ENCODE measurements around the gene SDHA.
"Not testable (repeated sequence)": the region's sequence is repeated elsewhere in the genome, so short reads cannot be mapped to it uniquely, and the experiment has no call there.

The SDHA gene

DNA sequence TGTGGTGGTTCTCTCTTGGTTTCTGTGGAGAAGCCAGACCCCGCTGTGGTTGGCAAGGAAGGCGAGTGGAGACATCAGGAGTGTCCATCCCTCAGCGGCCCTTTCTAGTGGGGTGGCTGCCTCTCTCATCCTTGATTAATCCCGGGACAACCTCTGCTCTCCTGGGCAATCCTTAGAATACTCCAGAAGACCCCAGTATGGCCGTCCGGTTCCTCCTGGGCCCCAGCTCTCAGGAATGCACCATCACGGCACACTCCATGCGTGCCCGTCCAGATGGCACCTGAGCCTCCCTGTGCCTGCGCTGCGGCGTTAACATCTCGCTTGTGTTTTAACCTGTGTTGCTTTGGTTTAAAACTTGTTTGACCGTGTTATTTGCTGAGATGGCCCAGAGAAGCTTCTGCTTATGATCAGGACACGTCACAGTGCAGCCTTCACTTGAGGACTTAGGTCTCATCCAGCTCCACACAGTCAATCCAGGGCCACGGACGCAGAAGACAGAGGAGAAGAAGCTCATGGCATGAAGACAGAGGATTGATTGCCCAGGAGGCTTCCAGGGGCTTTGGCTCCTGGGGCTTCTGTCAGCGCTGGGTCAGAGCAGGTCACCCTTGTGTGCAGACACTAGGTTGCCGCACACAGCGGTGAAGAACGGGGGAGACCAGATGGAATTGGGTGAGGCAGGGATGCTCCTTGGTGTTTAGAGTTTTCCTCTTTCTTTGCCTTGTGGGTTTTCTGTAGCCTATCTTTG lies 82.7 kb downstream of the SDHA start:
- DNase-seq (ENCODE audit: low read depth), result not testable (repeated sequence)

DNA sequence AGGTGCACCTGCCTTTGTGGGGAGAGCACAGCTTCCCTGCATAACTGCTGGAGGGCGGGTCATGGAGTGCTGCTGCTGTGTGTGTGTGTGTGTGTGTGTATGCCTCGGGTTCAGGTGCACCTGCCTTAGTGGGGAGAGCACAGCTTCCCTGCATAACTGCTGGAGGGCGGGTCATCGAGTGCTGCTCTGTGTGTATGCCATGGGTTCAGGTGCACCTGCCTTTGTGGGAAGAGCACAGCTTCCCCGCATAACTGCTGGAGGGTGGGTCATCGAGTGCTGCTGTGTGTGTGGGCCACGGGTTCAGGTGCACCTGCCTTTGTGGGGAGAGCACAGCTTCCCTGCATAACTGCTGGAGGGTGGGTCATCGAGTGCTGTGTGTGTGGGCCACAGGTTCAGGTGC lies 84.3 kb downstream of the SDHA start:
- DNase-seq (ENCODE audit: low read depth), result not testable (repeated sequence)

DNA sequence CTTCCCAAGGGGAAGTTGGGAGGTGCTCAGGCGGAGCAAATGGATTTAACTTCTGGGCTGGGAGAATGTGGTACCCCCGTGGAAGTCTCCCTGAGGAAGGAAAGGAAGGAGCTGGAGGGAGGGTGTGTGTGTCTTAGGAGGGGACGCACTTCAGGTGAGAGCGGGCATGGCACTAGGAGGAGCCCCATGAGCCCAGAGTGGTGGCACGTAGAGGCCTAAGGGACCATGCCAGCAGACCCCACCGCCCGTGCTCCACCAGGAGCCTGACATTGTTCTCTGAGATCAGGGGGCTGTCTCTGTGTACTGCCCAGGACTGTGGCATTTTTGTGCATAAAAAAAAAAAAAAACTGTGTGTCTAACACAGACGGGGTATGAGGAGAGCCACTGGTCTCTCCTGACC lies 84.8 kb downstream of the SDHA start:
- DNase-seq (ENCODE audit: low read depth), result no peak

DNA sequence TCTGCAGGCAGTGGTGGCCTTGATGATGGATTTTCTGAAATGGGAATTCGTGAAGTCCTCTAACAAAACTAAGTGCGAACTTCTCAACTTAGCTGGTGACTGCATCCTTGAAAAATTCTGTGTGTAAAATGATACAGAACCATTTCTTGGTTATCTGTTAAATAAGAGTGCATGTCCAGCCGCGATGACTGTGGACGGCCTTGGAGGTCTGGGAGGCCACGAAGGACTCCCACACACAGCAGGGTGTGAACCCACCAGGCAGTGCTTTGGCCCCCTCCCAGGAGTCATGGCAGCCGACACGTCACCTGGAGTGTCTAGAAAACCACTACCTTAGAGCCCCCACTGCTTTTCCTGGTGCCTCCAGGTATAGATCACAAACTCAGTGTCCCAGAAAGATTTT lies 85.6 kb downstream of the SDHA start:
- not testable (repeated sequence) for DNase-seq (ENCODE audit: low read depth)

DNA sequence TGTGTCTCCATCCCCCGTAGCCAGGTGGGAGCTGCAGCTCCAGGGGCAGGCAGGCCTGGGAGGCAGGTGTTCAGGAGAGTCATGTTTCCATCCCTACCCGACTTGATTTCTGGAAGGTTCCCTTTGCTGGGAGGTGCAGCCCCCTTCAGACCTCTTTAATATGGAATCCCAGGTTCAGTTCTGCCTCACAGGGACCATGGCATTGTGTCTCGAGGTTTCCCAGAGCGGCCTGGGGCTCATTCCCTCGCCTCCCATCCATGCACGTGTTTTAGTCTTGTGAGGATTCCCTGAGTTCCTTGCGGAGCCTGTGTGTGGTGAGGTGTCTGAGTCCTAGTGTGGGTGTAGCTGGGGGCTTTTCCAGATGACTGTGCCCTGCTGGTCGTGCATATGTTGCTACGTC lies 86.9 kb downstream of the SDHA start:
- DNase-seq (ENCODE audit: low read depth), result no peak

DNA sequence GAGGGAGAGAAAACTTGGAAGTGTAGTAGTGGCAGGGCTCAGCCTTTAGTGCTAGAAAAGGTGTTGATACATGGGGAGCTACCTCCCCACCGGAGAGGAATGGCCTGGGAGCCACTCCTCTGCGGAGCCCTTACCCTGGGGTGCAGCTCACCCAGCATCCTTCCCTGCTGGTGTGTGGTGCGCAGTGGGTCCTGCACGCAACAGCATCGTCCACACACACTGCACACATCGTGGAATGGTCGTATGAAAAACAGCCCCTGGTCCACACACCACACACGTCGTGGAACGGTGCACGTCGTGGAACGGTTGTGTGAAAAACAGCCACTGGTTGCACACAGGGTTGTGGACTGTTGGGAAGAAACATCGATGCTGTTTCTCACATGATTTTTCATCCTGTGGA lies 87.3 kb downstream of the SDHA start:
- DNase-seq (ENCODE audit: low read depth), result no peak

DNA sequence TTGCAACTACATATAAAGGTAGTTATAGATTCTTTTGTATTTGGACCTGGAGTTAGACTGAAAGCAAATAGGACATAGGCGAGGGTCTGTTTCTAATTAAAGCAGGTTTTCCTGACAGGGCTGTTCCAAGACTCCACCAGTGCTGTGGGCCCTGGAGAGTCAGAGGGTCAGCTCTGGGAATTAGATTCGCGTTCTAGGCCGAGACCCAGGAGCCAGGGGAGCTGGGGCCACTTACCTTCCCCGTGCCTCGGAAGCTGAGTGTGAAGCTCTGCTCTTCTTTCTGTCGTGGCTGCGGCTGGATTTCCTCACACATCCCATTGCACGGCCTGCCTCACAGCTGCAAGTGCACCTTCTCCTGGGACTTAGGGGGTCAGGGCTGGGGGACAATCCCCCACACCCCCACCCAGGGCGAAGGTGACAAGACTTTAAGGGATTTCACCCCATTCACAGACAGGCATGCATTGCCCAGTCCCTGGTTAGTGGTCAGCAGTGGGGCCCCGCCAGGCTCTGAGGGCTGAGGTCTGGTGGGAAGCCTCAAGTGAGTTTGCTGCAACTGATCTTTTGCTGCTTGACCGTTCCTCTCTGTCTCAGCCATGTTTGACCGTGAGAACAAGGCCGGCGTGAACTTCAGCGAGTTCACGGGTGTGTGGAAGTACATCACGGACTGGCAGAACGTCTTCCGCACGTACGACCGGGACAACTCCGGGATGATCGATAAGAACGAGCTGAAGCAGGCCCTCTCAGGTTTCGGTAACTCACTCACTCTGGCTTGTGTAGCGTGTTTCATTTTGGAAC lies 88.1 kb downstream of the SDHA start:
- DNase-seq (ENCODE audit: low read depth), result no peak

Measured in fibroblast of gingiva (primary cell).